Heart right ventricle (tissue), 16 donors: ENCODE data around the gene MYH9. TPM values are rescaled to one million over a fixed set of nuclear protein-coding genes. Genes with fewer than 3 reads are reported as not detected.

Experiments used
- ATAC-seq, 8 donors: fragments of 200-7000 bp; cut with Tn5 transposase; one replicate each; pipeline ENCODE4 v1.9.1; 2020; ENCODE audit warnings: mild to moderate bottlenecking in 8 of 8, moderate library complexity in 8 of 8, moderate number of reproducible peaks in 1 of 8
- DNase-seq, 2 donors: peaks; one replicate each; pipeline ENCODE4 v3.0.0-alpha.2; 2020
- H3K27ac ChIP-seq, 10 donors: fragments of 200-600 bp; sonication (generic) in 2 of 10; one replicate each; pipeline versions ENCODE4 v1.5.0 to v1.8.0; 2020 to 2022; ENCODE audit warnings: mild to moderate bottlenecking in 3 of 10
- H3K27me3 ChIP-seq, 7 donors: fragments of 200-600 bp; one replicate each; pipeline ENCODE4 v1.8.0; 2021 to 2022; ENCODE audit warnings: mild to moderate bottlenecking in 2 of 7
- H3K36me3 ChIP-seq, 9 donors: fragments of 200-600 bp; sonication (generic) in 1 of 9; one replicate each; pipeline versions ENCODE4 v1.5.0 to v1.8.0; 2020 to 2022; ENCODE audit warnings: mild to moderate bottlenecking in 2 of 9
- H3K4me1 ChIP-seq, 9 donors: fragments of 200-600 bp; sonication (generic) in 1 of 9; one replicate each; pipeline versions ENCODE4 v1.5.0 to v1.8.0; 2020 to 2022; ENCODE audit warnings: mild to moderate bottlenecking in 4 of 9
- H3K4me3 ChIP-seq, 10 donors: fragments of 200-600 bp; sonication (generic) in 2 of 10; one replicate each; pipeline versions ENCODE4 v1.5.0 to v1.8.0; 2020 to 2022; ENCODE audit warnings: mild to moderate bottlenecking in 7 of 10, moderate library complexity in 2 of 10
- H3K9me3 ChIP-seq, 11 donors: fragments of 200-600 bp in 10 of 11; sonication (generic) in 2 of 11; one replicate each; pipeline versions ENCODE4 v1.5.0 to v1.8.0; 2013 to 2022; ENCODE audit warnings: mild to moderate bottlenecking in 2 of 11, control low read depth in 1 of 11, moderate library complexity in 1 of 11
- WGBS, 2 donors: extraction: QIAGEN DNeasy Blood & Tissue Kit; methylation state at CpG; one replicate each; pipeline ENCODE4 v1.1.7; 2013; ENCODE audit warnings: inconsistent platforms in 1 of 2; 5-methylcytosine and 5-hydroxymethylcytosine counted together
- intact Hi-C, 10 donors: fragments of 100-400 bp; cut with DNase I; formaldehyde crosslinking; loops; one replicate each; pipeline versions ENCODE4 v1.11.1 to v1.14.2; 2022
- polyA plus RNA-seq, 2 donors: library from polyadenylated mRNA; stranded (reverse); fragments of 200-250 nt; gene quantifications; one replicate each; pipeline ENCODE4 v1.2.3, GENCODE V29; 2013
- total RNA-seq, 10 donors: library from RNA; stranded (reverse); fragmentation: NEBNext Ultra II Directional in 3 of 10; extraction: Animal tissue kit (Norgen Biotek cat#: 25700) in 3 of 10; gene quantifications; one replicate each; pipeline versions ENCODE4 v1.2.1 to v1.2.4, GENCODE V29; 2021 to 2023
- TF ChIP-seq, protein P1 (sequence below), 9 donors: fragments of 200-600 bp; sonication (generic) in 2 of 9; IDR thresholded peaks; one replicate each; pipeline versions ENCODE4 v1.5.0 to v1.8.0; 2021 to 2022; ENCODE audit warnings: antibody characterized with exemption in 9 of 9, mild to moderate bottlenecking in 5 of 9, moderate library complexity in 1 of 9
- donor health status: Arrhythmogenic right ventricular cardiomyopathy.
- donor health status: ischemic (EF 13 %, LVEDD 7.1; RV severe dilation, severe dysfunction).
- donor health status: healthy with polysubstance abuse.
- donor health status: DM: no; HTN: yes; CAD: no.
- donor health status: DM: no; HTN: no; CAD: no.
- donor health status: ischemic (EF 25% LVEDD 6.9; RV normal size, moderate dysfunction).
- donor health status: ischemic (EF 25% LVEDD 5.7; RV mildly dilated, moderate dysfunction).
- donor health status: healthy.
- donor health status: DM: yes; HTN: yes; CAD: no.
- donor health status: Ischemic cardiomyopathy.
- donor health status: ischemic (EF 35%, LVEDD 5.7; RV mildly dilated, moderate dysfunction).
- donor health status: nonischemic (EF 11% LVEDD 7.7; RV severe dilation, severe dysfunction).
- donor health status: DM: yes; HTN: yes; CAD: no.
- donor health status: PGD.
- donor health status: ischemic (EF 29% LVEDD 5.4; RV normal size, mild dysfunction).
- donor health status: nonischemic (EF 23%, LVEDD 6.1; RV moderate dilation, normal function).

The MYH9 gene
- total and polyA plus RNA-seq, 12 donors: 132 to 345 (median 189) TPM

DNA sequence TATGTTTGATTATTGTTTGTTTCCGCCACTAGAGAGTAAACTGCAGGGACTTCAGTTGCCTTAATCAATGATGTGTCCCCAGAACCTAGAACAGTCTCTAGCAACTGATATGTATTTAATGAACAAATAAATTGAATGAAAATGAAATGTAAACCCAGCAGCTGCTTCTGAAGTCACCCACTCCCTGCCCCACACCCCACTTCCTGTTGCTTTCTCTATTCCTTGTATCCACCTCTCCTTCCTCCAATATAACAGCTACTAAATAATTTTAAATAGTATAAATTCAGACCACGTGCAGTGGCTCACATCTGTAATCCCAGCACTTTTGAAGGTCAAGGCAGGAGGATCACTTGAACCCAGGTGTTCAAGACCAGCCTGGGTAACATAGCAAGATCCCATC, 15.8 kb downstream of the MYH9 start:
- intact Hi-C loops: loop anchor here in 3 of 10 donors (2.0 to 10.0 kb wide), 3 partner anchors 15 to 47 kb away; partner anchors contain the start of gene MYH9 (in 1 of the 3)
- WGBS, 2 donors: 76 to 81% methylated on average over 2 of the region's 2 CpGs
- H3K4me1 ChIP-seq: peaks cover 87 to 100% (median 100%) of the 10 kb centered on the region in 9 donors
- no peaks in the 10 kb centered on the region for H3K9me3 ChIP-seq
- TF ChIP-seq, protein P1, sequence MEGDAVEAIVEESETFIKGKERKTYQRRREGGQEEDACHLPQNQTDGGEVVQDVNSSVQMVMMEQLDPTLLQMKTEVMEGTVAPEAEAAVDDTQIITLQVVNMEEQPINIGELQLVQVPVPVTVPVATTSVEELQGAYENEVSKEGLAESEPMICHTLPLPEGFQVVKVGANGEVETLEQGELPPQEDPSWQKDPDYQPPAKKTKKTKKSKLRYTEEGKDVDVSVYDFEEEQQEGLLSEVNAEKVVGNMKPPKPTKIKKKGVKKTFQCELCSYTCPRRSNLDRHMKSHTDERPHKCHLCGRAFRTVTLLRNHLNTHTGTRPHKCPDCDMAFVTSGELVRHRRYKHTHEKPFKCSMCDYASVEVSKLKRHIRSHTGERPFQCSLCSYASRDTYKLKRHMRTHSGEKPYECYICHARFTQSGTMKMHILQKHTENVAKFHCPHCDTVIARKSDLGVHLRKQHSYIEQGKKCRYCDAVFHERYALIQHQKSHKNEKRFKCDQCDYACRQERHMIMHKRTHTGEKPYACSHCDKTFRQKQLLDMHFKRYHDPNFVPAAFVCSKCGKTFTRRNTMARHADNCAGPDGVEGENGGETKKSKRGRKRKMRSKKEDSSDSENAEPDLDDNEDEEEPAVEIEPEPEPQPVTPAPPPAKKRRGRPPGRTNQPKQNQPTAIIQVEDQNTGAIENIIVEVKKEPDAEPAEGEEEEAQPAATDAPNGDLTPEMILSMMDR (IDR thresholded peaks at IDR 0.05): no peak
- no peaks in the 10 kb centered on the region for H3K27me3 ChIP-seq
- H3K4me3 ChIP-seq: peak overlapping the region in 1 of 10 donors; percentile 28
- ATAC-seq (no peak), DNase-seq (no peak)
- peak overlapping the region; percentile 74 to 93 (median 84) for H3K27ac ChIP-seq
- H3K36me3 ChIP-seq: peaks cover 0 to 67% (median 0%) of the 10 kb centered on the region in 9 donors

DNA sequence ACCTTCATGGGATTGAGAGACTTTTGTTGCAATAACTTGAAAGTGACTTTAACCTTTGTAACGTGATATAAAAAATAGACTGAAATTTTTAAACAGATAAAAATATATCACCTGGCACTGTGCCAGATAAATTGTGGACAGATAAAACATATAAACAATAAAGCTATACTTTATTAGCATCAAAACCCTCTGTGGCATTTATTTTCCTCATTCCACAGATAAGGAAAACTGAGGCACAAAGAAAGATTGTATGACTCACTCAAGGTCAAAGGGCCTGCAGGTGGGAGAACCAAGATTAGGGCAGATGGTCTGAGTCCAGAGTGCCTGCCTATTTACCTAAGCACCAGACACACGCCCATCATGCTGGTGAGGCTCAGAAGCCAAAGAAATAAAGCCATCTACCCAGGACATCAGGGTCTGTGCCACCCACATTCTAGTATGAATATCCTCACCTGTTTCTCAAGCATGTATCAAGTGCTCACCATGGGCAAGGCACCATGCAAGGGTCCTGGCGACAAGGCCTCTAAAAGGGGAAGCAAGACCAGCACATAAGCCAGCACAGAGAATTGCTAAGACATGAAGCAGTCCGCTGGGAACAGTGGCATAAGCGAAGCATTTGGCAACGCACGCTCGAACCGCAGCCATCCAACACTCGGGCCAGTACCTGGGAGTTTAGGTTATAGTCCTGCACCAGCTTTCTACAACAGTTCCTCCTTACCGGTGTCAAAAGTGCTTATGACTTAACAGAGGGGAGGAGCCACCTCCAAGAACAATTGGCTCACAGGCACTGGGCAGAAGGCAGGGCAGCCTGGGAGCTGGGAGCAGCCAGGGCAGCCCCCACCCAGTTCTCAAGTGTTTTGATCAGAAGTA, 17.6 kb downstream of the MYH9 start:
- Histone ChIP-seq H3K9me3 (no peaks in the 10 kb centered on the region), H3K4me3 (peak overlapping the region in 8 of 10 donors; percentile 9 to 30 (median 24)), H3K36me3 (peaks cover 0 to 61% (median 0%) of the 10 kb centered on the region in 9 donors), H3K27me3 (no peaks in the 10 kb centered on the region), H3K27ac (peak overlapping the region; percentile 74 to 93 (median 84)), H3K4me1 (peaks cover 93 to 100% (median 100%) of the 10 kb centered on the region in 9 donors)
- TF ChIP-seq, protein P1 (IDR thresholded peaks at IDR 0.05): no peak
- intact Hi-C loops: loop anchor here in 8 of 10 donors (2.0 to 10.0 kb wide), 5 partner anchors 17 to 45 kb away; partner anchors contain the start of gene MYH9 (in 1 of the 8)
- DNase-seq: peak in 1 of 2 donors; percentile 55
- peak; percentile 40 to 70 (median 58) for ATAC-seq
- 16 to 18% methylated on average over 11 of the region's 11 CpGs for WGBS, 2 donors

DNA sequence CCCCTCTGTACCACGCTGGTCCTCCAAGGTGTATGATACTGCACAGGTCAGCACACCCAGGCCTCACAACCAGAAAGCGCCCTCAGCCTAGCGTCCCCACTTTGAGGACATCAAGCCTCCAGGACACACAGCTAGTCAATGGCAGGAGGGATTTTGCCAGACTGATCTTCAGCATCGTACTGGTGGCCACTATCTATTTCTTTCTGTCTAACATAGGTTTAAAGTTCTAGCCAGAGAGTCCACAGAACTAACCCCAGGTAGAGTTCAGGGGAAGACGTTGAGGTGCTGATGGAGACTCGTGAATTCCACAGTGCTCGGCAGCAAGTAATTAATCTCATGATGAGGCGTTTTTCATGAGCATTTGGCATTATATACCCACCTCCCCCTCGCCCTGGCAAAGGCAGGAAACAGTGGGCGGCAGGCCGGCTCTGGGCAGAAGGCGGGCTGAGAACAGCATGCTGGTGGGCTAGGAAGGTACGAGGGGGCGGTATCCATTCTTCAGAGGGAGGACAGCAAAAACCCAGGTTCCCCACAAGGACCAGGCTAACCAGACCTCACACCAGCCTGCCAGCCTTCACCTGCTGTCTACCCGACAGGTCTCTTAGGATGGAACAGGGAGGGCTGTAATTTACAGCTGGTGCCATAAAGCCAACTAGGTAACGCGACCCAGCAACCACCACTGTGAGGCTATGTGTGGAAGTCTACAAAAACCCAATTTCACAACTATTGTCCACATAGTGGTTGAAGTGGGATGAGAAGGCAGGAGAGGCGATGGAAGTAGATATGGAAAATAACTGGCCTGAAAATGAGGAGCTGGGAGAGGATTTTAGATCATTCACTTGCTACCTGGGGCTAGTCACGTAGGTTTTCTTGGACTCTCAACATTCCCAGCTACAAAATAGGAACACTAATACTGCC, 18.5 kb downstream of the MYH9 start:
- Histone ChIP-seq H3K27me3 (no peaks in the 10 kb centered on the region), H3K4me3 (peak overlapping the region in 7 of 10 donors; percentile 1 to 28 (median 11)), H3K4me1 (peaks cover 95 to 100% (median 100%) of the 10 kb centered on the region in 9 donors), H3K9me3 (no peaks in the 10 kb centered on the region), H3K27ac (peak overlapping the region in 9 of 10 donors; percentile 74 to 93 (median 85)), H3K36me3 (peaks cover 0 to 61% (median 0%) of the 10 kb centered on the region in 9 donors)
- intact Hi-C loops: loop anchor here in 7 of 10 donors (5.0 kb wide), 2 partner anchors 37 to 42 kb away; no protein-coding TSS in a partner anchor
- 35 to 38% methylated on average over 19 of the region's 19 CpGs for WGBS, 2 donors
- ATAC-seq: no peak
- TF ChIP-seq, protein P1 (IDR thresholded peaks at IDR 0.05): no peak
- DNase-seq: no peak
